ENCODE data around the gene MAPKAP1. TPM values are rescaled to one million over a fixed set of nuclear protein-coding genes. Genes with fewer than 3 reads are reported as not detected.

The MAPKAP1 gene
- polyA plus RNA-seq, 1 donor: 46.8 TPM

- no peaks in the 10 kb centered on the region for H3K9me3 ChIP-seq (ENCODE audit: control insufficient read depth, low read depth, low read length)
- H3K27me3 ChIP-seq (ENCODE audit: control insufficient read depth, insufficient read depth, low read length): no peaks in the 10 kb centered on the region
- WGBS (ENCODE audit: insufficient coverage, low lambda C conversion rate): no CpG with 5 or more reads among the region's 5 CpGs
- no peak overlapping the region for H3K27ac ChIP-seq (ENCODE audit: low read length)
- no peaks in the 10 kb centered on the region for H3K4me1 ChIP-seq (ENCODE audit: control insufficient read depth, insufficient read depth, low read length)
- no peaks in the 10 kb centered on the region for H3K36me3 ChIP-seq (ENCODE audit: control insufficient read depth, insufficient read depth, low read length)
- H3K4me3 ChIP-seq (ENCODE audit: low read length): no peak overlapping the region
- no peak for DNase-seq
Measured at GRCh38 chr9:125507226-125507625, 199.8 kb downstream of the MAPKAP1 start.

GRCh38 chr9:125505988-125506438 lies 201.0 kb downstream of the MAPKAP1 start:
- no peaks in the 10 kb centered on the region for H3K4me1 ChIP-seq (ENCODE audit: control insufficient read depth, insufficient read depth, low read length)
- peak overlapping the region; percentile 28 for H3K27ac ChIP-seq (ENCODE audit: low read length)
- no peak overlapping the region for H3K4me3 ChIP-seq (ENCODE audit: low read length)
- no peaks in the 10 kb centered on the region for H3K27me3 ChIP-seq (ENCODE audit: control insufficient read depth, insufficient read depth, low read length)
- WGBS (ENCODE audit: insufficient coverage, low lambda C conversion rate): no CpG with 5 or more reads among the region's 14 CpGs
- peak; percentile 17 to 29 for DNase-seq
- H3K36me3 ChIP-seq (ENCODE audit: control insufficient read depth, insufficient read depth, low read length): no peaks in the 10 kb centered on the region
- H3K9me3 ChIP-seq (ENCODE audit: control insufficient read depth, low read depth, low read length): no peaks in the 10 kb centered on the region

GRCh38 chr9:125504616-125505015 lies 202.4 kb downstream of the MAPKAP1 start:
- no peaks in the 10 kb centered on the region for H3K36me3 ChIP-seq (ENCODE audit: control insufficient read depth, insufficient read depth, low read length)
- no peaks in the 10 kb centered on the region for H3K27me3 ChIP-seq (ENCODE audit: control insufficient read depth, insufficient read depth, low read length)
- no peaks in the 10 kb centered on the region for H3K9me3 ChIP-seq (ENCODE audit: control insufficient read depth, low read depth, low read length)
- no peak overlapping the region for H3K4me3 ChIP-seq (ENCODE audit: low read length)
- no CpG with 5 or more reads among the region's 1 CpG for WGBS (ENCODE audit: insufficient coverage, low lambda C conversion rate)
- no peak for DNase-seq
- no peaks in the 10 kb centered on the region for H3K4me1 ChIP-seq (ENCODE audit: control insufficient read depth, insufficient read depth, low read length)
- H3K27ac ChIP-seq (ENCODE audit: low read length): no peak overlapping the region

- H3K4me1 ChIP-seq (ENCODE audit: control insufficient read depth, insufficient read depth, low read length): no peaks in the 10 kb centered on the region
- H3K36me3 ChIP-seq (ENCODE audit: control insufficient read depth, insufficient read depth, low read length): peaks cover 2% of the 10 kb centered on the region
- no peaks in the 10 kb centered on the region for H3K27me3 ChIP-seq (ENCODE audit: control insufficient read depth, insufficient read depth, low read length)
- H3K27ac ChIP-seq (ENCODE audit: low read length): no peak overlapping the region
- no CpG with 5 or more reads among the region's 1 CpG for WGBS (ENCODE audit: insufficient coverage, low lambda C conversion rate)
- DNase-seq: no peak
- H3K4me3 ChIP-seq (ENCODE audit: low read length): no peak overlapping the region
- no peaks in the 10 kb centered on the region for H3K9me3 ChIP-seq (ENCODE audit: control insufficient read depth, low read depth, low read length)
Measured at GRCh38 chr9:125497906-125498305, 209.1 kb downstream of the MAPKAP1 start.

- no peak overlapping the region for H3K27ac ChIP-seq (ENCODE audit: low read length)
- H3K9me3 ChIP-seq (ENCODE audit: control insufficient read depth, low read depth, low read length): no peaks in the 10 kb centered on the region
- H3K4me1 ChIP-seq (ENCODE audit: control insufficient read depth, insufficient read depth, low read length): no peaks in the 10 kb centered on the region
- DNase-seq: no peak
- no peaks in the 10 kb centered on the region for H3K27me3 ChIP-seq (ENCODE audit: control insufficient read depth, insufficient read depth, low read length)
- H3K36me3 ChIP-seq (ENCODE audit: control insufficient read depth, insufficient read depth, low read length): peaks cover 2% of the 10 kb centered on the region
- no peak overlapping the region for H3K4me3 ChIP-seq (ENCODE audit: low read length)
Measured at GRCh38 chr9:125497478-125497877, 209.5 kb downstream of the MAPKAP1 start.

GRCh38 chr9:125496313-125496834 lies 210.6 kb downstream of the MAPKAP1 start:
- WGBS (ENCODE audit: insufficient coverage, low lambda C conversion rate): 80% methylated on average over 1 of the region's 7 CpGs
- Histone ChIP-seq H3K36me3 (ENCODE audit: control insufficient read depth, insufficient read depth, low read length) (peaks cover 2% of the 10 kb centered on the region), H3K27me3 (ENCODE audit: control insufficient read depth, insufficient read depth, low read length) (no peaks in the 10 kb centered on the region), H3K4me1 (ENCODE audit: control insufficient read depth, insufficient read depth, low read length) (no peaks in the 10 kb centered on the region), H3K27ac (ENCODE audit: low read length) (no peak overlapping the region), H3K4me3 (ENCODE audit: low read length) (no peak overlapping the region), H3K9me3 (ENCODE audit: control insufficient read depth, low read depth, low read length) (no peaks in the 10 kb centered on the region)
- no peak for DNase-seq

- H3K4me1 ChIP-seq (ENCODE audit: control insufficient read depth, insufficient read depth, low read length): no peaks in the 10 kb centered on the region
- no peak overlapping the region for H3K27ac ChIP-seq (ENCODE audit: low read length)
- WGBS (ENCODE audit: insufficient coverage, low lambda C conversion rate): no CpG with 5 or more reads among the region's 8 CpGs
- H3K4me3 ChIP-seq (ENCODE audit: low read length): no peak overlapping the region
- no peak for DNase-seq
- no peaks in the 10 kb centered on the region for H3K27me3 ChIP-seq (ENCODE audit: control insufficient read depth, insufficient read depth, low read length)
- H3K36me3 ChIP-seq (ENCODE audit: control insufficient read depth, insufficient read depth, low read length): peaks cover 2% of the 10 kb centered on the region
- no peaks in the 10 kb centered on the region for H3K9me3 ChIP-seq (ENCODE audit: control insufficient read depth, low read depth, low read length)
Measured at GRCh38 chr9:125495172-125496119, 211.6 kb downstream of the MAPKAP1 start.

GRCh38 chr9:125494653-125494915 lies 212.4 kb downstream of the MAPKAP1 start:
- H3K4me1 ChIP-seq (ENCODE audit: control insufficient read depth, insufficient read depth, low read length): no peaks in the 10 kb centered on the region
- no peak for DNase-seq
- H3K27ac ChIP-seq (ENCODE audit: low read length): no peak overlapping the region
- peaks cover 2% of the 10 kb centered on the region for H3K36me3 ChIP-seq (ENCODE audit: control insufficient read depth, insufficient read depth, low read length)
- 100% methylated on average over 1 of the region's 1 CpG for WGBS (ENCODE audit: insufficient coverage, low lambda C conversion rate)
- H3K4me3 ChIP-seq (ENCODE audit: low read length): no peak overlapping the region
- H3K27me3 ChIP-seq (ENCODE audit: control insufficient read depth, insufficient read depth, low read length): no peaks in the 10 kb centered on the region
- H3K9me3 ChIP-seq (ENCODE audit: control insufficient read depth, low read depth, low read length): no peaks in the 10 kb centered on the region

- no peak overlapping the region for H3K27ac ChIP-seq (ENCODE audit: low read length)
- 89% methylated on average over 3 of the region's 12 CpGs for WGBS (ENCODE audit: insufficient coverage, low lambda C conversion rate)
Measured at GRCh38 chr9:125493881-125494652, 212.9 kb downstream of the MAPKAP1 start.

GRCh38 chr9:125493384-125493783 lies 213.6 kb downstream of the MAPKAP1 start:
- peak; percentile 9 to 46 for DNase-seq
- Histone ChIP-seq H3K27me3 (ENCODE audit: control insufficient read depth, insufficient read depth, low read length) (no peaks in the 10 kb centered on the region), H3K27ac (ENCODE audit: low read length) (no peak overlapping the region), H3K36me3 (ENCODE audit: control insufficient read depth, insufficient read depth, low read length) (peaks cover 2% of the 10 kb centered on the region), H3K4me1 (ENCODE audit: control insufficient read depth, insufficient read depth, low read length) (no peaks in the 10 kb centered on the region), H3K4me3 (ENCODE audit: low read length) (no peak overlapping the region), H3K9me3 (ENCODE audit: control insufficient read depth, low read depth, low read length) (no peaks in the 10 kb centered on the region)
- WGBS (ENCODE audit: insufficient coverage, low lambda C conversion rate): no CpG with 5 or more reads among the region's 5 CpGs

More at GRCh38 chr9:125493881-125494652, 212.9 kb downstream of the MAPKAP1 start:
- H3K9me3 ChIP-seq (ENCODE audit: control insufficient read depth, low read depth, low read length): no peaks in the 10 kb centered on the region
- no peak overlapping the region for H3K4me3 ChIP-seq (ENCODE audit: low read length)
- H3K36me3 ChIP-seq (ENCODE audit: control insufficient read depth, insufficient read depth, low read length): peaks cover 2% of the 10 kb centered on the region
- H3K27me3 ChIP-seq (ENCODE audit: control insufficient read depth, insufficient read depth, low read length): no peaks in the 10 kb centered on the region
- no peak for DNase-seq
- no peaks in the 10 kb centered on the region for H3K4me1 ChIP-seq (ENCODE audit: control insufficient read depth, insufficient read depth, low read length)
